ENCODE results near the gene RRBP1.

RRBP1 gene

GRCh38 chr20:17657898-17658647 lies 24.0 kb downstream of the RRBP1 start:
- Mint-ChIP-seq H3K9me3 (no peaks in the 10 kb centered on the region), H3K27ac (no peak overlapping the region), H3K4me1 (ENCODE audit: low read depth) (peaks cover 20% of the 10 kb centered on the region), H3K36me3 (ENCODE audit: low read depth) (peaks cover 59% of the 10 kb centered on the region), H3K4me3 (no peak overlapping the region), H3K27me3 (ENCODE audit: low read depth) (no peaks in the 10 kb centered on the region)
- DNase-seq (ENCODE audit: low spot score): no peak

- Mint-ChIP-seq H3K4me1 (ENCODE audit: low read depth) (peaks cover 15% of the 10 kb centered on the region), H3K27ac (no peak overlapping the region), H3K27me3 (ENCODE audit: low read depth) (no peaks in the 10 kb centered on the region), H3K36me3 (ENCODE audit: low read depth) (peaks cover 55% of the 10 kb centered on the region), H3K9me3 (no peaks in the 10 kb centered on the region), H3K4me3 (no peak overlapping the region)
- DNase-seq (ENCODE audit: low spot score): no peak
These were observed 24.8 kb downstream of the RRBP1 start for GRCh38 chr20:17657079-17657825.

GRCh38 chr20:17655865-17656479 lies 26.1 kb downstream of the RRBP1 start:
- DNase-seq (ENCODE audit: low spot score): no peak
- H3K27ac Mint-ChIP-seq: no peak overlapping the region
- H3K4me3 Mint-ChIP-seq: no peak overlapping the region
- H3K4me1 Mint-ChIP-seq (ENCODE audit: low read depth): peaks cover 7% of the 10 kb centered on the region
- H3K9me3 Mint-ChIP-seq: no peaks in the 10 kb centered on the region
- no peaks in the 10 kb centered on the region for H3K27me3 Mint-ChIP-seq (ENCODE audit: low read depth)
- peaks cover 50% of the 10 kb centered on the region for H3K36me3 Mint-ChIP-seq (ENCODE audit: low read depth)

- no peaks in the 10 kb centered on the region for H3K27me3 Mint-ChIP-seq (ENCODE audit: low read depth)
- H3K27ac Mint-ChIP-seq: no peak overlapping the region
- no peaks in the 10 kb centered on the region for H3K9me3 Mint-ChIP-seq
- H3K4me3 Mint-ChIP-seq: no peak overlapping the region
- H3K36me3 Mint-ChIP-seq (ENCODE audit: low read depth): peaks cover 43% of the 10 kb centered on the region
- DNase-seq (ENCODE audit: low spot score): no peak
- H3K4me1 Mint-ChIP-seq (ENCODE audit: low read depth): peaks cover 6% of the 10 kb centered on the region
These were observed 26.8 kb downstream of the RRBP1 start for GRCh38 chr20:17655286-17655651.

GRCh38 chr20:17654649-17655285 lies 27.3 kb downstream of the RRBP1 start:
- Mint-ChIP-seq H3K27ac (no peak overlapping the region), H3K27me3 (ENCODE audit: low read depth) (no peaks in the 10 kb centered on the region), H3K4me3 (no peak overlapping the region), H3K9me3 (no peaks in the 10 kb centered on the region), H3K4me1 (ENCODE audit: low read depth) (peaks cover 6% of the 10 kb centered on the region), H3K36me3 (ENCODE audit: low read depth) (peaks cover 40% of the 10 kb centered on the region)
- no peak for DNase-seq (ENCODE audit: low spot score)

- H3K4me1 Mint-ChIP-seq (ENCODE audit: low read depth): peaks cover 8% of the 10 kb centered on the region
- no peak overlapping the region for H3K27ac Mint-ChIP-seq
- H3K36me3 Mint-ChIP-seq (ENCODE audit: low read depth): peaks cover 39% of the 10 kb centered on the region
- no peaks in the 10 kb centered on the region for H3K9me3 Mint-ChIP-seq
- DNase-seq (ENCODE audit: low spot score): no peak
- no peak overlapping the region for H3K4me3 Mint-ChIP-seq
- H3K27me3 Mint-ChIP-seq (ENCODE audit: low read depth): no peaks in the 10 kb centered on the region
These were observed 28.0 kb downstream of the RRBP1 start for GRCh38 chr20:17653835-17654648.

- no peaks in the 10 kb centered on the region for H3K9me3 Mint-ChIP-seq
- DNase-seq (ENCODE audit: low spot score): no peak
- no peak overlapping the region for H3K27ac Mint-ChIP-seq
- no peak overlapping the region for H3K4me3 Mint-ChIP-seq
- peaks cover 25% of the 10 kb centered on the region for H3K36me3 Mint-ChIP-seq (ENCODE audit: low read depth)
- H3K4me1 Mint-ChIP-seq (ENCODE audit: low read depth): peaks cover 2% of the 10 kb centered on the region
- H3K27me3 Mint-ChIP-seq (ENCODE audit: low read depth): no peaks in the 10 kb centered on the region
These were observed 29.6 kb downstream of the RRBP1 start for GRCh38 chr20:17652411-17652810.

- Mint-ChIP-seq H3K27ac (no peak overlapping the region), H3K27me3 (ENCODE audit: low read depth) (no peaks in the 10 kb centered on the region), H3K36me3 (ENCODE audit: low read depth) (peaks cover 21% of the 10 kb centered on the region), H3K4me3 (no peak overlapping the region), H3K9me3 (no peaks in the 10 kb centered on the region), H3K4me1 (ENCODE audit: low read depth) (peaks cover 4% of the 10 kb centered on the region)
- DNase-seq (ENCODE audit: low spot score): no peak
These were observed 30.2 kb downstream of the RRBP1 start for GRCh38 chr20:17651760-17652388.

GRCh38 chr20:17651129-17651759 lies 30.8 kb downstream of the RRBP1 start:
- H3K9me3 Mint-ChIP-seq: no peaks in the 10 kb centered on the region
- H3K27me3 Mint-ChIP-seq (ENCODE audit: low read depth): no peaks in the 10 kb centered on the region
- no peak overlapping the region for H3K27ac Mint-ChIP-seq
- H3K4me3 Mint-ChIP-seq: no peak overlapping the region
- no peak for DNase-seq (ENCODE audit: low spot score)
- peaks cover 4% of the 10 kb centered on the region for H3K4me1 Mint-ChIP-seq (ENCODE audit: low read depth)
- H3K36me3 Mint-ChIP-seq (ENCODE audit: low read depth): peaks cover 17% of the 10 kb centered on the region

- DNase-seq (ENCODE audit: low spot score): no peak
- H3K9me3 Mint-ChIP-seq: no peaks in the 10 kb centered on the region
- peaks cover 15% of the 10 kb centered on the region for H3K36me3 Mint-ChIP-seq (ENCODE audit: low read depth)
- no peaks in the 10 kb centered on the region for H3K27me3 Mint-ChIP-seq (ENCODE audit: low read depth)
- H3K4me1 Mint-ChIP-seq (ENCODE audit: low read depth): peaks cover 4% of the 10 kb centered on the region
- no peak overlapping the region for H3K27ac Mint-ChIP-seq
- no peak overlapping the region for H3K4me3 Mint-ChIP-seq
These were observed 31.5 kb downstream of the RRBP1 start for GRCh38 chr20:17650301-17651128.

- Mint-ChIP-seq H3K9me3 (no peaks in the 10 kb centered on the region), H3K36me3 (ENCODE audit: low read depth) (peaks cover 8% of the 10 kb centered on the region), H3K27ac (no peak overlapping the region), H3K4me3 (no peak overlapping the region), H3K27me3 (ENCODE audit: low read depth) (no peaks in the 10 kb centered on the region), H3K4me1 (ENCODE audit: low read depth) (peaks cover 5% of the 10 kb centered on the region)
- DNase-seq (ENCODE audit: low spot score): no peak
These were observed 33.0 kb downstream of the RRBP1 start for GRCh38 chr20:17648791-17649730.

All from T-helper 2 cell treated with Interferon-gamma antibody and Interleukin-4, amounts not matched to agents 5 μg/mL and 100 μg/mL, for 36 hours (primary cell).